Activated naive CD4-positive, alpha-beta T cell (primary cell): ENCODE results near the gene ZNF726.
"Not testable (repeated sequence)": the region's sequence is repeated elsewhere in the genome, so short reads cannot be mapped to it uniquely, and the experiment has no call there.

Experiments used
- DNase-seq, 4 experiments: peaks; one replicate each; lab custom pipeline; 2025; lab: John Stamatoyannopoulos, UW

Gene ZNF726

GRCh38 chr19:23943411-23943810, 28.7 kb downstream of the ZNF726 start:
- DNase-seq, result no peak

GRCh38 chr19:23946569-23946968, 31.9 kb downstream of the ZNF726 start:
- DNase-seq, result no peak

GRCh38 chr19:23949611-23950010, 34.9 kb downstream of the ZNF726 start:
- no peak for DNase-seq

DNA sequence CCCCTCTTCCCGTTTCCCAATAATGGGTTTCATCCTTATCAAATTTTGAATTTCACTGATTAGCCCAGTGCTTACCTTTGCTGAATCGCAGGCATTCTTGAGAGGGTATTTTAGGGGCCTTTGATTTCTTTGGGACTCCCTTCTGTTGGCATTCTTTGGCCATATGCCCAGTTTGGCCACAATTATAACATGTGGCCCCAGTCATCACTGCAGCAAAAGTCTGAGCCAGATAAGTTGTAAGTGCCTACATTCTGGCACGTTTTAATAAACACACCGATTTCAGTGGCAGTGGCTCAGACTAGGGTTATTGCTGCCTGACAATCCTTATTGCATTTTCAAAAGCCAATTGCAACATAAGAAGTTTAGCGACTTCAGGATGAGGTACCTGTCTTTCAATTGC, 41.4 kb downstream of the ZNF726 start:
- DNase-seq, result no peak

DNA sequence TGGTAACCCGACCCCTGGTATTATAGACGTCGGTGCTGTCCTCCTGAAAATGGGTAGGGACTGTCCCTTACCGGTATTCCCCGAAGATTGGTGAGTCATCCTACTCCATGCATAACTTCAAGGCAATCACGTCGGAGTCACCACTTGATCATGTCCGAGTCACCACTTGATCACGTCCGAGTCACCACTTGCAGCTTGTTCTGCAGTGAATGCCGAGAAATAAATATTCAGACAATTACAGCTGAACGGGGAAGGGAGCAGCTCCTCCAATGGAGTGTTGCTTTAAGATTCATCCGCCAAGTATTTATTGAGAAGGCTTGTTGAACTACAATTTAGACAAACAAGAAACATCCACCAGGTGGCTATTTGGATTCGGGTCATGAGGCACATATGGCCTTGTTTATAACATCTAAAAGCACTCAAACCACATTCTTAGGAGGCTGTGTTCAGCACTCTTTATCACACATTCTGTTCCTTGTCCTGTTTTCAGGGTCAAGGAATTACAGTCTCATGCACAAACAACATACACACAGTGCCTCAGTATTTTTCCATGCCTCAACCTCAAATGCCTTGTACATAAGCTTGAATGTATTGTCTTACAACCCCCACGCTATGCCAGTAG, 43.1 kb downstream of the ZNF726 start:
- no peak for DNase-seq

DNA sequence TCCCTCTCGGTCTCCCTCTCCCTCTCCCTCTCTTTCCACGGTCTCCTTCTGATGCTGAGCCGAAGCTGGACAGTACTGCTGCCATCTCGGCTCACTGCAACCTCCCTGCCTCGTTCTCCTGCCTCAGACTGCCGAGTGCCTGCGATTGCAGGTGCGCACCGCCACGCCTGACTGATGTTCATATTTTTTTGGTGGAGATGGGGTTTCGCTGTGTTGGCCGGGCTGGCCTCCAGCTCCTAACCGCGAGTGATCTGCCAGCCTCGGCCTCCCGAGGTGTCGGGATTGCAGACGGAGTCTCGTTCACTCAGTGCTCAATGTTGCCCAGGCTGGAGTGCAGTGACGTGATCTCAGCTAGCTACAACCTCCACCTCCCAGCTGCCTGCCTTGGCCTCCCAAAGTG, 48.7 kb downstream of the ZNF726 start:
- not testable (repeated sequence) for DNase-seq

DNA sequence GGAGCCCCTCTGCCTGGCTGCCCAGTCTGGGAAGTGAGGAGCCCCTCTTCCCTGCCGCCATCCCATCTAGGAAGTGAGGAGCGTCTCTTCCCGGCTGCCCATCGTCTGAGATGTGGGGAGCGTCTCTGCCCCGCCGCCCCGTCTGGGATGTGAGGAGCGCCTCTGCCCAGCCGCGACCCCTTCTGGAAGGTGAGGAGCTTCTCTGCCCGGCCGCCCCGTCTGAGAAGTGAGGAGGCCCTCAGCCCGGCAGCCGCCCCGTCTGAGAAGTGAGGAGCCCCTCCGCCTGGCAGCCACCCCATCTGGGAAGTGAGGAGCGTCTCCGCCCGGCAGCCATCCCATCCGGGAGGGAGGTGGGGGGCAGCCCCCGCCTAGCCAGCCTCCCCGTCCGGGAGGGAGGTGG, 49.2 kb downstream of the ZNF726 start:
- not testable (repeated sequence) for DNase-seq

DNA sequence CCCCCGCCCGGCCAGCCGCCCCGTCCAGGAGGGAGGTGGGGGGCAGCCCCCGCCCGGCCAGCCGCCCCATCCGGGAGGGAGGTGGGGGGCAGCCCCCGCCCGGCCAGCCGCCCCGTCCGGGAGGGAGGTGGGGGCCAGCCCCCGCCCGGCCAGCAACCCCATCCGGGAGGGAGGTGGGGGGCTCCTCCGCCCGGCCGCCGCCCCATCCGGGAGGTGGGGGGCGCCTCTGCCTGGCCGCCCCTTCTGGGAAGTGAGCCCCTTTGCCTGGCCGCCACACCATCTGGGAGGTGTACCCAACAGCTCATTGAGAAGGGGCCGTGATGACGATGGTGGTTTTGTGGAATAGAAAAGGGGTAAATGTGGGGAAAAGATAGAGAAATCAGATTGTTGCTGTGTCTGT, 49.6 kb downstream of the ZNF726 start:
- DNase-seq, result not testable (repeated sequence)

DNA sequence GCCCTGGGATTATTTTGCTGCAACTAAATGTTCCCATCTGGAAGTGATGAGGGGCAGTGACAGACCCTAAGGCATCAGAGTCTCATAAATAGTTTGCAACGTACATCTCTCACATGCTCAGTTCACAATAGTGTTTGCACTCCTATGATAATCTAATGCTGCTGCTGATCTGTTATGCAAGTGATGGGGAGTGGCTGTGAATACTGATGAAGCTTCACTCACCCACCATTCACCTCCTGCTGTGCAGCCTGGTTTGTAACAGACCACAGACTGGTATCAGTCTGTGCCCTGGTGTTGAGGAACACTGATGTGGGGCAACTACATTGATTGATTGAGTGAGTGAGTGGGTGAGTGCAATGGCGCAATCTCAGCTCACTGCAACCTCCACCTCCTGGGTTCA, 54.9 kb downstream of the ZNF726 start:
- no peak for DNase-seq

DNA sequence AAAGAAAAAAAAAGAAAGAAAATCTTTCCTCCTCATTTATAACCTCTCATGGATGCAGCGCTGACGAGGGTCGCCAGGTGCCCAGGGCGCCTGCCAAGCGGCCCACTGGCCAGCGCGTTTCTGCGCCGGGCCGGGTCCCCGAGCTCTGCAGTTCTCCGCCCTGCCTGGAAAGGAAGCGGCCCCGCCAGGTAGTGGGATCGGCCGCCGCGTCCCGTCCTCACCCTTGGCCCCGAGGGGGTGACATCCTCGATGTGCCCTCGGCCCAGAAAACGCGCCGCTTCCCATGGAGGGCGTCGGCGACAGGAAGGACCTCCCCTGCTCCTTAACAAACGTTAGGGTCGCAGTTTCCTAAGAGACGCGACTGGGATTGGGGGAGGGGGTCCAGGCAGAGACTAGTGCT, 56.9 kb downstream of the ZNF726 start:
- no peak for DNase-seq

DNA sequence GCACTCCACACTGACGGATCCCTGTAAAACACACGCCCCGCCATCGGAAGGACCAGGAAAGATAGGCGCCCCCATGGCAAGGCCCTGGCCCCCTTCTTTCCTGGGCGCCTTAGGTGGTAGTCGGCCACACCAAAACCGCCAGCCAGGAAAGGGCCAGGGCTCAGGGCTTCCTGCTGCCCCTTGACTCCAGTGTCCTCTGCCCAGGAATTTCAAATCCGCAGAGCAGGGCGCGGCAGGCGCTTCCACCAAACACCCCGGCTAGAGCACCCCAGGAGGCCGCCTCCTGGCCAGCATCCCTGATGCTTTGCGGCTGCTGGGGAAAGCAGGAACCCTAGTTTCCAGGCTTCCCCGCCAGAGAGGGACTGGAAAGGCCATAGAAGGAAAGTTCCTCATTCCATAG, 57.5 kb downstream of the ZNF726 start:
- DNase-seq, result no peak

GRCh38 chr19:23974941-23975340, 60.3 kb downstream of the ZNF726 start:
- no peak for DNase-seq

DNA sequence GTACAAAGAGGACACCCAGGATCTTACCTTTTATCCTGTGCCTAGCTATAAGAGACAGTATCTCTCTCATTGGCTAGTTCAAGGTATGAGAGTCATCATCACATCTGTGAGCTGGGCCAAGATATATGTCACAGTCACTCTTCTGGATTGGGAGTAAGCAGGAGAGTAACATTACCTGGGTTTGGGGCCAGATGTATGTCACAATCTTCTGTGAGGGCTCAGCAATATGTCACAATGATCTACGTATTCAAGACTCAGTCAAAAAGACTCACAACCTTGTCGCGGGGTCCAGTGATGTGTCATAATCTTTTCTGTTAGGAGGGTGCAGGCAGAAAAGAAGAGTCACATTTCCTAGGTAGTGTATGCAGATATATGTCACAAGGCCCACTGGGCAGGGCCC, 61.9 kb downstream of the ZNF726 start:
- not testable (repeated sequence) for DNase-seq

- DNase-seq, result not testable (repeated sequence)
Observed at GRCh38 chr19:23977256-23977655, 62.6 kb downstream of the ZNF726 start.

DNA sequence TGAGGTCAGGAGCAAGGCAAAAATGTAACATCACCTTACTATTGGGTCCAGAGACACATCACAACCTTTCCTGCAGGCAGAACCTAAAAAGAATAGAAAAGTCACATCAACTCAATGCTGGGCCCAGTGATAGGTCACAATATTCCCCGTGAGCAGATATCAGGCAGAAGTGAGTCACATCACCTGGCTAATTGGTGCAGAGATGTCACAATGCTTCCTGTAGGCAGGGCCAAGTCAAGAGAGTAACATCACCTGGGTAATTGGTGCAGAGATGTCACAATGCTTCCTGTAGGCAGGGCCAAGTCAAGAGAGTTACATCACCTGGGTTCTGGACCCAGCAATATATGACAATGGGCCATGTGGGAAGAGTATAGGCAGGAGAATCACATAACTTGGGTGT, 63.4 kb downstream of the ZNF726 start:
- DNase-seq, result no peak

GRCh38 chr19:23980805-23981204, 66.1 kb downstream of the ZNF726 start:
- no peak for DNase-seq

DNA sequence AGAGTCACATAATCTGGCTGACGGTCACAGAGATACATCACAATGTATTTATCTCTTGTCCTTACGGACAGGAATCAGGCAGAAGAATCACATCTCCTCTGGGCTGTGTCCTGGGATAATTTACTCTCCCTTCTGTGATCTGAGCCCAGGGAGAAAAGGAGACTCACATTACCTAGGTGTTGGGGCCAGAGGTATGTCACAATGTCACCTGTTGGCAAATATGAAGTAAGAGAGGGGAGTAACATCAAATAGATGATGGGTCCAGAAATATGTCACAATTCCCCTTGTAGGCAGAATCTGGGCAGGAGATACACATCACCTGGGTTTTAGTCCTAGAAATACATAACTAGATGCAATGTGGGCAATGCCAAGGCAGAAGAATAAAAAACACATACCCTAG, 67.2 kb downstream of the ZNF726 start:
- no peak for DNase-seq

GRCh38 chr19:23983406-23983805, 68.7 kb downstream of the ZNF726 start:
- DNase-seq, result no peak
